Measurements from ENCODE around the gene KIAA1755.
"Not testable (repeated sequence)": the region's sequence is repeated elsewhere in the genome, so short reads cannot be mapped to it uniquely, and the experiment has no call there.

The KIAA1755 gene

DNA sequence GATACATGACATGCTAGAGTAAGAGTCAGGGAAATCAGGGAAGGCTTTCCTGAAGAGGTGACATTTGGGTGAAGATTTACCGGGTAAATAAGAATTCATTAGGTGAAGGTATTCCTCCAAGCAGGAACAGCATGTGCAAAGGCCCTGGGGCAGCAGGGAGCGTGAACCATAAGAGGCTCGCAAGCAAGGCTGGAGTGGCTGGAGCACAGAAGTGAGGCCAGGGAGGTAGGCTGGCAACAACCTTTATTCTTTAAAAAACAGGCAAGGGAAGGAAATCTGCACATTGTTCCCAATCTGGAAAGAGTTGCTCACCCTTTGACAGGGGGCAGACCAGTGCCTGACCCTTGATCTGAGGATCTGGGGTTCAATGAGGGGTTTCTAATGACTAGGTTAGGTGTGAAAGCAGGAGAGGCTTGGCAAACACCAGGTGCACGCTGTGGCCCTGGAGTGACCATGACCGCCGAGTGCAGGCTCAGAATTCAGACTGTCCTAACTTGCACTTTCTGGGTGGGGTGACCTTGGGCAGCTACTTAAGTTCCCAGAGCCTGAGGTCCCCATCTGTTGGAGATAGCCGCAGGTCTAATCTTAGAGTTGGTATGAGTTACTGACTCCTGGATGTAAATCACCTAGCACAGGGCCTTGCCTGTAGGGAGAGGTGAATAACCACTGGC lies 1.9 kb downstream of the KIAA1755 start:
- Mint-ChIP-seq H3K27me3 (ENCODE audit: low read depth) (peaks cover 46% of the 10 kb centered on the region), H3K36me3 (ENCODE audit: low read depth) (peaks cover 1% of the 10 kb centered on the region), H3K4me1 (ENCODE audit: low read depth) (peaks cover 2% of the 10 kb centered on the region)

GRCh38 chr20:38256966-38257365 lies 3.6 kb downstream of the KIAA1755 start:
- no peak overlapping the region for H3K27ac Mint-ChIP-seq
- H3K27me3 Mint-ChIP-seq (ENCODE audit: low read depth) = peaks cover 35% of the 10 kb centered on the region
- peaks cover 1% of the 10 kb centered on the region for H3K36me3 Mint-ChIP-seq (ENCODE audit: low read depth)
- H3K4me1 Mint-ChIP-seq (ENCODE audit: low read depth) = peaks cover 2% of the 10 kb centered on the region
- no peak overlapping the region for H3K4me3 Mint-ChIP-seq
- H3K9me3 Mint-ChIP-seq = no peaks in the 10 kb centered on the region

More for the DNA sequence above, 1.9 kb downstream of the KIAA1755 start:
- Mint-ChIP-seq H3K4me3 (no peak overlapping the region), H3K9me3 (no peaks in the 10 kb centered on the region), H3K27ac (no peak overlapping the region)

GRCh38 chr20:38256021-38256420 lies 4.5 kb downstream of the KIAA1755 start:
- Mint-ChIP-seq H3K36me3 (ENCODE audit: low read depth) (peaks cover under 1% of the 10 kb centered on the region), H3K4me1 (ENCODE audit: low read depth) (peaks cover under 1% of the 10 kb centered on the region), H3K27ac (no peak overlapping the region), H3K27me3 (ENCODE audit: low read depth) (peaks cover 29% of the 10 kb centered on the region), H3K9me3 (no peaks in the 10 kb centered on the region), H3K4me3 (no peak overlapping the region)

DNA sequence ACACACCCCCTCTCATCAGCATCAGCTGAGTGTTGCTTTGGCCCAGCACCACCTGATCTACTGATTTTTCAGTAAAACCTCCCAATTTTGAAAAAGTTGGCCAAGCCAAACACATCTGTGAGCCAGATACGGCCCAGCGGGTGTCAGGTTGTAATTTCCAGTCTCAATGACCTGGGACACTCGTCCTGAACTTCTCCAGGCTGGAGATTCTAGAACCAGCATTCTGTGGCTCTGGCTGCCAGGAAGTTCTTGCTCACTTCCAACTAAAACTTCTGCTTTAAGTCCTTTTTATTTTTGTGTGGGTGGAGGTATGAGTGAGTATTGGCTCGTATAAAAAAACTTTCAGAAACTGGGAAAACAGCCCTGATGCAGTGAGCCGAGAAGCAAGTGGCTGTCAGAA lies 5.1 kb downstream of the KIAA1755 start:
- no peaks in the 10 kb centered on the region for H3K4me1 Mint-ChIP-seq (ENCODE audit: low read depth)
- H3K4me3 Mint-ChIP-seq = no peak overlapping the region
- H3K36me3 Mint-ChIP-seq (ENCODE audit: low read depth) = no peaks in the 10 kb centered on the region
- H3K9me3 Mint-ChIP-seq = no peaks in the 10 kb centered on the region
- no peak overlapping the region for H3K27ac Mint-ChIP-seq
- peaks cover 26% of the 10 kb centered on the region for H3K27me3 Mint-ChIP-seq (ENCODE audit: low read depth)

DNA sequence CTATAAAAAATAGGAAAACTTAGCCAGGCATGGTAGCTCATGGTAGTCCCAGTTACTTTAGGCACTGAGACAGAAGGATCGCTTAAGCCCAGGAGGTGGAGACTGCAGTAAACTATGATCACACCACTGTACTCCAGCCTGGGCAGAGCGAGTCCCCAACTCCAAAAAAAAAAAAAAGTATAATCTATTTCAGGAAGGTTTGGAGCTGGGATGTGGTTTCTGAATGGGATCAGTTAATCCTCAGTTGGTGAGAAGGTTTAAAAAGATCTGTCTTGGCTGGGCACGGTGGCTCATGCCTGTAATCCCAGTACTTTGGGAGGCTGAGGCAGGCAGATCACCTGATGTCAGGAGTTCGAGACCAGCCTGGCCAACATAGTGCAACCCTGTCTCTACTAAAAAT lies 5.9 kb downstream of the KIAA1755 start:
- H3K27ac Mint-ChIP-seq; H3K4me3 Mint-ChIP-seq; H3K36me3 Mint-ChIP-seq (ENCODE audit: low read depth); H3K9me3 Mint-ChIP-seq; H3K4me1 Mint-ChIP-seq (ENCODE audit: low read depth): not testable (repeated sequence)
- peaks cover 19% of the 10 kb centered on the region for H3K27me3 Mint-ChIP-seq (ENCODE audit: low read depth)

DNA sequence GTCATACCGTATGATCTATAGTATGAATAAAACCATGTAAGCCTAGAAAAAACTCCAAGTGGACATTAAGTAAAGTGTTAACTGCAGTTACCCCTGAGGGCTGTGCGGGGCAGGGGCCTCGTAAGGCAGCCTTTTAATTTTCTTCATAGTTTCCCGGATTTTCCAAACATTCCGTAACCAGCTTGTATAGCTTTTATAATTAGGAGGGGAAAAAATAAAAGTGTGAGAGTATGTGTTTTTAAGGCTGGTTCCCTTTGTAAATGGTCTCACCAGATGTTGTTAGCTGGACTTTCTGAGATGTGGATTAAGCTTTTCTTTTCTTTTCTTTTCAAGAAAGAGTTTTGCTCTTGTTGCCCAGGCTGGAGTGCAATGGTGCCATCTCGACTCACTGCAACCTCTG lies 7.0 kb downstream of the KIAA1755 start:
- Mint-ChIP-seq H3K9me3 (no peaks in the 10 kb centered on the region), H3K27ac (no peak overlapping the region), H3K36me3 (ENCODE audit: low read depth) (no peaks in the 10 kb centered on the region), H3K27me3 (ENCODE audit: low read depth) (peaks cover 8% of the 10 kb centered on the region), H3K4me1 (ENCODE audit: low read depth) (no peaks in the 10 kb centered on the region), H3K4me3 (no peak overlapping the region)

DNA sequence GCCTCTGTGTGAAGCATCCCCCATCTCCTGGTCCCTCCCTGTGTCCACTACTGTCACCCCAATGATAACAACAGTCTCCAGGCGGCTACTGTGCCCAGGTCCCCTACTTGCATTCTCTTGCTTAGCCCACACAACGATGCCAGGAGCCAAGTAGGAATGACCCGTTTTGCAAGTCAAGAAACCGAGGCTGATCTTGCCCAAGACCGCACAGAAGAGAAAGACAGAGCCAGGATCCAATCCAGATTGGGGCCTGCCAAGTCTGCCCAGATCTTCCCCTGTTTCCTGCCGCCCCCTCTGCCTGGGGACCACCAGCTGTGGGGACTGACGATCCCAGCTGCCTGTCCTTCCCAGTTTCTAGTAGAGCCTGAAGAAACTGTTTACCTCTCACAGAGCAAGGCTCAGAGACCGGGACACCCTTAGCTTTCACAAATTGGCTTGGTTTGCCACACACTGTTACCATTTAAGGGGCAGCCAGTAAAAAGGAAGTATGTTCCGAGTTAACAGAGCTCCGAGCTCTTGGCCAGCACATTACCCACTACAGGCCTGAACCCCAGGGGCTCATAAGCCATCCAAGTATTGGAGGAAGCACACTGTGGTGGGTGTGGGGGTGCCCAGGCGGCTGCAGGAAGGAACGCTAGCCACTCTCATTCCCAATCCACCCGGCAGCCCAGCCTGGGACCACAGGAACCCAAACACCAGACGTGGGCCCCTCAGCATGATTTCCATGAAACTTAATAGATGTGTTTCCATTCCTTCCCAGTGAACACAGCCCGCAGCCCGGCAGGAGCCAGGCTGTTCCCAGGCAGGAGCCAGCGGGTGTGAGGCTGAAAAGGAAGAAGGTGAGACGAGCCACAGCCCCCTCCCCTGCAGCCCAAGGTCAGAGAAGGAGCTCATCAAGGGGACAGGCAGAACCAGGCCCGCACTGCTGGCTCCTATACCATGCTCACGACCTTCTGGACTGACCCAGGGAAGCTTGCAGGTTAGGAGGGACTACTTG lies 7.9 kb downstream of the KIAA1755 start:
- Mint-ChIP-seq H3K4me1 (ENCODE audit: low read depth) (no peaks in the 10 kb centered on the region), H3K9me3 (no peaks in the 10 kb centered on the region), H3K27ac (no peak overlapping the region), H3K27me3 (ENCODE audit: low read depth) (peaks cover 4% of the 10 kb centered on the region), H3K4me3 (no peak overlapping the region), H3K36me3 (ENCODE audit: low read depth) (no peaks in the 10 kb centered on the region)

GRCh38 chr20:38251441-38251840 lies 9.1 kb downstream of the KIAA1755 start:
- not testable (repeated sequence) for H3K27ac Mint-ChIP-seq; H3K9me3 Mint-ChIP-seq; H3K4me1 Mint-ChIP-seq (ENCODE audit: low read depth); H3K36me3 Mint-ChIP-seq (ENCODE audit: low read depth); H3K27me3 Mint-ChIP-seq (ENCODE audit: low read depth); H3K4me3 Mint-ChIP-seq

DNA sequence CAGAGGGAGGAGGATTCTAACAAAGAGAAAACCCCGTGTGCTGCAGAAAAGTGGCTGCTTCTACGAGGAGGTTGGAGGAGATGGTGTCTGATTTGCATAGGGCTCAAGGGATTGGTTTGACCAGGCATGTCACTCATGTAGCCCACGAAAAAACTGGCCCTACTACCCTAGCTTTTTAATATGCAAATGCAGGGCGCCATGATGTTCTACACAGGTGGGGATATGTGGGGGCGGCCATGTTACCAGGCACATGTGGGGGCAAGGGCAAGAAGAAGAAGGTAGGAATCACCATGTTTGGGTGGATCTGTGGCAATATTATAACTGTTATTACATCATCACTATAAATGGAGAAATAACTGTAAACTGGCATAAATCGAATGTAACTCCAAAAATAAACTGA lies 9.9 kb downstream of the KIAA1755 start:
- Mint-ChIP-seq H3K27me3 (ENCODE audit: low read depth) (no peaks in the 10 kb centered on the region), H3K9me3 (no peaks in the 10 kb centered on the region), H3K36me3 (ENCODE audit: low read depth) (no peaks in the 10 kb centered on the region), H3K27ac (no peak overlapping the region), H3K4me3 (no peak overlapping the region), H3K4me1 (ENCODE audit: low read depth) (no peaks in the 10 kb centered on the region)

- Mint-ChIP-seq H3K27ac (no peak overlapping the region), H3K9me3 (peaks cover 3% of the 10 kb centered on the region), H3K36me3 (ENCODE audit: low read depth) (no peaks in the 10 kb centered on the region), H3K4me3 (no peak overlapping the region), H3K4me1 (ENCODE audit: low read depth) (no peaks in the 10 kb centered on the region), H3K27me3 (ENCODE audit: low read depth) (no peaks in the 10 kb centered on the region)
Observed at GRCh38 chr20:38249536-38250310, 10.8 kb downstream of the KIAA1755 start.

DNA sequence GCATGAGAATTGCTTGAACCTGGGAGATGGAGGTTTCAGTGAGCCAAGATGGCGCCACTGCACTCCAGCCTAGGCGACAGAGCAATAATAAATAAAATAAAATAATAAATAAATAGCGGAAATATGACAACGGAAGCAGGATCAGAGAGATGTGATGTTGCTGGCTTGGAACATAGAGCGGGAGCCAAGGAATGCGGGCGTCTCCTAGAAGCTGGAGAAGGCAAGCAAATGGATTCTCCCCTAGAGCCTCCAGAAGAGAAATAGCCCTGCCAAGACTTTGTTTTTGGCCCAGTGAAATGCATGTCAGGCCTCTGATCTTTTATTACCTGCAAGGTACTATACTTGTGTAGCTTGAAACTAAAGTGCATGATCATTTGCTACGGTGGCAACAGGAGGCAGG lies 12.4 kb downstream of the KIAA1755 start:
- H3K36me3 Mint-ChIP-seq (ENCODE audit: low read depth) = no peaks in the 10 kb centered on the region
- H3K4me1 Mint-ChIP-seq (ENCODE audit: low read depth) = no peaks in the 10 kb centered on the region
- H3K9me3 Mint-ChIP-seq = peaks cover 16% of the 10 kb centered on the region
- no peak overlapping the region for H3K4me3 Mint-ChIP-seq
- no peak overlapping the region for H3K27ac Mint-ChIP-seq
- no peaks in the 10 kb centered on the region for H3K27me3 Mint-ChIP-seq (ENCODE audit: low read depth)

DNA sequence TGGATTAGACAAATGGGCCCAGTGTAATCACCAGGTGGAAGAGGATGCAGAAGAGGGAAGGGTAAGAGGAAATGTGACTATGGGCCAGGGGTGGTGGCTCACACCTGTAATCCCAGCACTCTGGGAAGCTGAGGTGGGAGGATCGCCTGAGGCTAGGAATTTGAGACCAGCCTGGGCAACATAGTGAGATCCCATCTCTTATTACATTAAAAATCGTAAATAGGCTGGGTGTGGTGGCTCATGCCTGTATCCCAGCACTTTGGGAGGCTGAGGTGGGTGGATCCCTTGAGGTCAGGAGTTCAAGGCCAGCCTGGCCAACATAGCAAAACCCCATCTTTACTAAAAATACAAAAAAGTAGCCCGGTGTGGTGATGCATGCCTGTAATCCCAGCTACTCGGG lies 12.8 kb downstream of the KIAA1755 start:
- H3K9me3 Mint-ChIP-seq = peaks cover 20% of the 10 kb centered on the region
- H3K27me3 Mint-ChIP-seq (ENCODE audit: low read depth); H3K27ac Mint-ChIP-seq; H3K36me3 Mint-ChIP-seq (ENCODE audit: low read depth); H3K4me1 Mint-ChIP-seq (ENCODE audit: low read depth); H3K4me3 Mint-ChIP-seq: not testable (repeated sequence)

DNA sequence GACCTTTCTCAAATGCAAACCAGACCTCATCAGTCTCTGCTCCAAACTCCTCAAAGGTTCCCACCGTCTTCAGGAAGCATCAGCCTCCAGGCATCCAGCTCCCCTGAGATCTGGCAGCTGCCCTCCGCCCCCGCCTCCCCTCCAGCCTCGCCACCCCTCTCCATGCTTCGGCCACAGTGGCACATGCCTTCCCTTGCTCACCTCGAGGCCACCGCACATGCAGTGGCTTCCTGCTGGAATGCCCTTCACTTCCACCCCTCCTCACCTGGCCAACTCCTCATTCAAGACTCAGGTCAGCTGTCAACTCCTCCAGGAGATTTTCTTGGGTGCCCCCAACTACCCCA lies 13.4 kb downstream of the KIAA1755 start:
- H3K27ac Mint-ChIP-seq = no peak overlapping the region
- H3K27me3 Mint-ChIP-seq (ENCODE audit: low read depth) = no peaks in the 10 kb centered on the region
- no peak overlapping the region for H3K4me3 Mint-ChIP-seq
- H3K4me1 Mint-ChIP-seq (ENCODE audit: low read depth) = no peaks in the 10 kb centered on the region
- H3K9me3 Mint-ChIP-seq = peaks cover 24% of the 10 kb centered on the region
- peaks cover 2% of the 10 kb centered on the region for H3K36me3 Mint-ChIP-seq (ENCODE audit: low read depth)

DNA sequence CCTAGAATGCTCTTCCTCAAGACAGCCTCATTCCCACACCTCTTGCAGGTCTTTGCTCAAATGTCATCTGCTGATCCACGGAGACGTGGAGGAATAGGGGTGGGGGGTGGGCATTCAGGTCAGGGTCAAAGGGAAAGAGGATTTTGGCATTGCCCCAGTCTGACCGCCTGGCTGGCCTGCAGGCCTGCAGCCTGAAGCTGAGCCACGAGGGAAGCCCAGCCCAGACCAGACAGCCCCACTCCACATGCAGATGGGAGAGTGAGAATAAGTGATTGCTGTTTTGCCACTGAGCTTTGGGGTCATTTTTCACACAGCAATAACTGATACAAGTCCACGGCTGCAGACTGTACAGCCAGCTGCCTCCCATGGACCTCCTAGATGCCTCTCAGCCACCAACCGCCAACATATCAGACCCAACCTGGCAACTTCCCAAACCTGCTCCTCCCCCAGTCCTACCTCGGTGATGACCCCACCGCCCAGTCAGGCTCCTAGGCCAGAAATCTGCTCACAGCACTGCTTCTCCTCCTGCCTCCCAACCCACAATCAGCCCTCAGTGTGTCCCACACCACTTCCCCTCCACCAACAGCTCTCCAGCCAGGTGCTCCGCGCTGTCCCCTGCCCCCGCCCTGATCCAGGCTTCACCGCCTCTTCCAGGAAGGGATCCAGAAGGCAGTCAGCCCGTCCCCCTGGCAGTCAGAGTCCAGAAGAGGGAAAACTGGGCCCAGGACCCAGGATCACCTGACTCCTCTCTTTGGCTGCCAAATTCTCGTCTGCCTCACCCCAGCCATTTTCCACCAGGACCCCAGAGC lies 14.0 kb downstream of the KIAA1755 start:
- no peaks in the 10 kb centered on the region for H3K4me1 Mint-ChIP-seq (ENCODE audit: low read depth)
- H3K27me3 Mint-ChIP-seq (ENCODE audit: low read depth) = no peaks in the 10 kb centered on the region
- no peak overlapping the region for H3K27ac Mint-ChIP-seq
- H3K36me3 Mint-ChIP-seq (ENCODE audit: low read depth) = peaks cover 2% of the 10 kb centered on the region
- peaks cover 27% of the 10 kb centered on the region for H3K9me3 Mint-ChIP-seq
- H3K4me3 Mint-ChIP-seq = no peak overlapping the region

Data from T-helper 1 cell treated with Interleukin-12 subunit alpha and Interleukin-12 subunit beta and Interleukin-4 antibody, amounts not matched to agents 30 μg/mL and 1 μg/mL, for 36 hours (primary cell).